Gastrocnemius medialis (tissue), 4 donors: Measurements from ENCODE around the gene CNTN4. TPM values are rescaled to one million over a fixed set of nuclear protein-coding genes. Genes with fewer than 3 reads are reported as not detected.

Source experiments
- ATAC-seq, 2 donors: fragments of 150-250 bp; one replicate each; pipeline ENCODE4 v1.9.1; 2016
- DNase-seq, 2 donors: peaks; one replicate each; pipeline ENCODE4 v3.0.0-alpha.2; 2019
- H3K27ac ChIP-seq, 4 donors: fragments of 200-600 bp; sonication (generic); 1 replicate in 1 of 4; 2 replicates in 3 of 4; pipeline ENCODE4 v1.5.1; 2016 to 2018; ENCODE audit warnings: mild to moderate bottlenecking in 2 of 4, moderate library complexity in 1 of 4
- H3K27me3 ChIP-seq, 3 donors: fragments of 200-600 bp; sonication (generic) in 2 of 3; 1 replicate in 1 of 3; 2 replicates in 2 of 3; pipeline versions ENCODE4 v1.5.1 to v1.6.0; 2016 to 2019; ENCODE audit warnings: mild to moderate bottlenecking in 1 of 3, moderate library complexity in 1 of 3
- H3K36me3 ChIP-seq, 2 donors: fragments of 200-600 bp; sonication (generic) in 1 of 2; one replicate each; pipeline ENCODE4 v1.5.1; 2017 to 2018
- H3K4me1 ChIP-seq, 2 donors: fragments of 200-600 bp; sonication (generic) in 1 of 2; one replicate each; pipeline ENCODE4 v1.5.1; 2016 to 2017; ENCODE audit warnings: mild to moderate bottlenecking in 2 of 2
- H3K4me3 ChIP-seq, 4 donors: fragments of 200-600 bp; sonication (generic) in 3 of 4; 1 replicate in 1 of 4; 2 replicates in 3 of 4; pipeline ENCODE4 v1.5.1; 2016 to 2019; ENCODE audit warnings: mild to moderate bottlenecking in 2 of 4
- H3K9me3 ChIP-seq, 3 donors: fragments of 200-600 bp; sonication (generic) in 2 of 3; 1 replicate in 1 of 3; 2 replicates in 2 of 3; pipeline ENCODE4 v1.5.1; 2016 to 2019
- CTCF ChIP-seq, 5 experiments: fragments of 450-650 bp in 3 of 5; fragments of 200-600 bp in 2 of 5; sonication (generic) in 2 of 5; IDR thresholded peaks in 4 of 5; conservative IDR thresholded peaks in 1 of 5; 1 replicate in 4 of 5; 2 replicates in 1 of 5; pipeline ENCODE4 v1.5.1; 2016 to 2019; ENCODE audit warnings: antibody characterized with exemption in 5 of 5, mild to moderate bottlenecking in 3 of 5, moderate library complexity in 3 of 5
- POLR2A ChIP-seq, 2 donors: fragments of 450-650 bp; IDR thresholded peaks; one replicate each; pipeline ENCODE4 v1.6.1; 2017; ENCODE audit warnings: antibody characterized with exemption in 2 of 2, mild to moderate bottlenecking in 2 of 2, moderate library complexity in 2 of 2
- in situ Hi-C, 4 donors: fragments of 200-750 bp; cut with MboI; loops; one replicate each; pipeline versions ENCODE4 v1.15.0 to v1.8.0; 2017; ENCODE audit warnings: low sequenced_read_pairs in 4 of 4
- intact Hi-C: fragments of 100-400 bp; cut with DNase I; formaldehyde crosslinking; loops from one replicate; pipeline ENCODE4 v1.15.1; 2023; ENCODE audit warnings: low total_unique reads
- total RNA-seq, 4 donors: library from RNA; depleted of rRNA; stranded (reverse); fragments of >200 nt; gene quantifications; one replicate each; pipeline versions ENCODE4 v1.1.0 to v1.2.3, GENCODE V29; 2016

CNTN4 gene
- total RNA-seq, 4 donors from 2014 or later: 0.51 to 1.9 (median 1.4) TPM

- Histone ChIP-seq H3K27ac (no peak overlapping the region), H3K27me3 (no peaks in the 10 kb centered on the region), H3K4me3 (no peak overlapping the region), H3K4me1 (no peaks in the 10 kb centered on the region), H3K9me3 (no peaks in the 10 kb centered on the region), H3K36me3 (no peaks in the 10 kb centered on the region)
- in situ Hi-C loops (no loop called here), intact Hi-C loops (no loop called here)
- DNase-seq (no peak), ATAC-seq (no peak)
- no peak for TF ChIP-seq POLR2A (IDR thresholded peaks at IDR 0.05)
- no peak for TF ChIP-seq CTCF (IDR thresholded peaks at IDR 0.05 in 4 of 5, conservative IDR thresholded peaks at IDR 0.05 in 1 of 5)
Observed at GRCh38 chr3:3031326-3031725, 932.7 kb downstream of the CNTN4 start.

- no peaks in the 10 kb centered on the region for H3K4me1 ChIP-seq
- H3K4me3 ChIP-seq: no peak overlapping the region
- no peak for TF ChIP-seq CTCF (IDR thresholded peaks at IDR 0.05 in 4 of 5, conservative IDR thresholded peaks at IDR 0.05 in 1 of 5)
- ATAC-seq (no peak), DNase-seq (no peak)
- H3K36me3 ChIP-seq: no peaks in the 10 kb centered on the region
- H3K27ac ChIP-seq: no peak overlapping the region
- intact Hi-C loops (no loop called here), in situ Hi-C loops (no loop called here)
- no peaks in the 10 kb centered on the region for H3K9me3 ChIP-seq
- H3K27me3 ChIP-seq: no peaks in the 10 kb centered on the region
Observed at GRCh38 chr3:3037156-3037555, 938.5 kb downstream of the CNTN4 start.

DNA sequence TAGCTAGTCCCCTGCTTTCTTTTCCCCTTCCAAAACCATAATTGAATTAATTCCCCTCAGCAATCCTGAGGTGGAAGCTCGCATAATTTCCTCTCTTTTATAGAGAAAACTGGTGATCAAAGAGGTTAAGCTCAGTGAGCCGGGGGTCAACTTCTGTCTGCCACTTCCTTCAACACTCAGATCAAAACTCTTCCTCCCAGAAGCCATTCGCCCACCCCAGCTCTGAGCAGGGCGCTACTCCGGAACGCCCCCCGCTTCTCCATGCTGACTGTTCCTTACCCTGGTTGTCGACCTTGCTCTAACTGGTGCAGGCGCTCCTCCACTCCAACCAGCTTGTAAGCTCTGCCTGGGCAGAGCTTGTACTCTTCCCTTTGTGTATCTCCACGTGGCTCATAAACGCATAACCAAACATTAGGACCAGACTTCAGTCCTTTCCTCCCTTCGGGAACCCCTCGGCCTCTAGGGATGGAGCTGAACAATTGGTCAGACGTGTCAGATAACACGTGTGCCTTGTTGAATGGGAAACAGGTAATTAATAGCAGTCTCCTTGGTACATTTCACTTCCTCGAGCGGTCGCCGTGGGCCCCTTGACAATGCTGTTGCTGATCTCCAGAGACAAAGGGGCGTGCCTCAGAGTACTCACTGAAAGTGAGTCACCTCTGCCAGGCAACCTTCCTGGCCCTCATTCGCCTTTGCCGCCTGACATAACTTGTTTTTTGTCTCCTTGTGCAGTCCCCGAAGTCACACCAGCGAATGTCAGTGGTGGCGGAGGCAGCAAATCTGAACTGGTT, 939.7 kb downstream of the CNTN4 start:
- H3K4me3 ChIP-seq: no peak overlapping the region
- TF ChIP-seq POLR2A (IDR thresholded peaks at IDR 0.05): no peak
- ATAC-seq (peak; percentile 39 to 73), DNase-seq (no peak)
- intact Hi-C loops (no loop called here), in situ Hi-C loops (no loop called here)
- no peaks in the 10 kb centered on the region for H3K36me3 ChIP-seq
- no peaks in the 10 kb centered on the region for H3K4me1 ChIP-seq
- H3K27ac ChIP-seq: peak overlapping the region in 2 of 4 donors; percentile 14 to 37
- H3K9me3 ChIP-seq: no peaks in the 10 kb centered on the region
- no peaks in the 10 kb centered on the region for H3K27me3 ChIP-seq

DNA sequence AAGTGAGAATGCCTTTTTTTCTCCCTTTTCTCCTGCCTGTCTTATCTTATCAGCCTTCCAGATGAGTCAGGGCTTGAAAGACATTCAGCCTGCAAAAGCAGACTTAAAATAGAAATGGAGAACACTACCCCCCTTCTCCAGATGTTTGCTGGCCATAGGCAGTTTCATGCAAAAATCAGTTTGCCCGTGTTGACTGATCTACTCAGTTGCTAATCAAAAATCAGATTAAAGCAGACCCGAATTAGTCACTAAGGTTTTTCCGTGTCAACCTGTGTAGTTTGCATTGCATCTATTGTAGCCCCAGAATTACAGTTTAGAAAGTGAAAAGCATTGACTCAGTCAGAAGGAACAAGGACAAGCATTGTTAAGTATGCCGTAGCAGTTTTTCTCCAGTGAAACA, 955.3 kb downstream of the CNTN4 start:
- no peak for ATAC-seq
- H3K9me3 ChIP-seq: no peaks in the 10 kb centered on the region
- H3K27ac ChIP-seq: no peak overlapping the region
- H3K4me1 ChIP-seq: no peaks in the 10 kb centered on the region
- intact Hi-C loops: no loop called here
- DNase-seq: no peak
- H3K4me3 ChIP-seq: no peak overlapping the region
- H3K36me3 ChIP-seq: no peaks in the 10 kb centered on the region
- no peaks in the 10 kb centered on the region for H3K27me3 ChIP-seq
- TF ChIP-seq CTCF (IDR thresholded peaks at IDR 0.05 in 4 of 5, conservative IDR thresholded peaks at IDR 0.05 in 1 of 5): no peak
- in situ Hi-C loops: no loop called here

GRCh38 chr3:3059645-3060044, 961.0 kb downstream of the CNTN4 start:
- no peak overlapping the region for H3K27ac ChIP-seq
- no peaks in the 10 kb centered on the region for H3K27me3 ChIP-seq
- H3K36me3 ChIP-seq: no peaks in the 10 kb centered on the region
- H3K9me3 ChIP-seq: no peaks in the 10 kb centered on the region
- DNase-seq: no peak
- intact Hi-C loops: no loop called here
- no peak for ATAC-seq
- no peak overlapping the region for H3K4me3 ChIP-seq
- H3K4me1 ChIP-seq: no peaks in the 10 kb centered on the region
- TF ChIP-seq CTCF (IDR thresholded peaks at IDR 0.05 in 4 of 5, conservative IDR thresholded peaks at IDR 0.05 in 1 of 5): no peak
- TF ChIP-seq POLR2A (IDR thresholded peaks at IDR 0.05): no peak
- in situ Hi-C loops: no loop called here
